Measurements from ENCODE around the gene EDDM3A. TPM values are rescaled to one million over a fixed set of nuclear protein-coding genes. Genes with fewer than 3 reads are reported as not detected.

EDDM3A gene
- polyA plus RNA-seq, 1 donor from 2014 or later: not detected

DNA sequence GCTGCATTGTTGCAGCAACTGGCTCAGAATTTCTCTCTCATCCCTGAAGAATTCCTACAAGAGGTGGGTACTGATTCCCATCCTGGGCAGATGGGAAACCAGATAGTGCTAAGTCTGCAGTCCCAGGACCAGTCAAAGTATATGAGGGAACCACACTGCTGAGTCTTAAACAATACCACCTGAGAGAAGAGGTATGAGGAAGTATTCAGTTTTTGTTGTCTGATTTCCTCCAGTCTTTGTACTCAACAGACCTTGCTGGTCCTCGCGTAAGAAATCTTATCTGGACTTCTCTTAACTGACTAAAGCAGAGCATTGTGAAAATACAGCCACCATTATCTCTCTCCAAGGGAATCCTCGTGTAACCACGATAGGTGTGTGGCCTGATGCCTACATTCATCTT is 3.6 kb upstream of the EDDM3A start:
- H2AFZ ChIP-seq (ENCODE audit: low read depth, low read length): no peak overlapping the region
- H3K9ac ChIP-seq (ENCODE audit: low read length): no peak overlapping the region
- no peaks in the 10 kb centered on the region for H3K36me3 ChIP-seq (ENCODE audit: insufficient read depth, low read length)
- TF ChIP-seq SMC3 (conservative IDR thresholded peaks at IDR 0.05; ENCODE audit: poor library complexity) (no peak), MXI1 (conservative IDR thresholded peaks at IDR 0.05; ENCODE audit: poor library complexity, severe bottlenecking) (no peak), EZH2 (IDR thresholded peaks at IDR 0.05; ENCODE audit: borderline replicate concordance, insufficient read depth, low read length, poor library complexity, severe bottlenecking) (no peak), POLR2AphosphoS5 (IDR thresholded peaks at IDR 0.05) (no peak), EP300 (conservative IDR thresholded peaks at IDR 0.05; ENCODE audit: poor library complexity, severe bottlenecking) (no peak), TAF1 (IDR thresholded peaks at IDR 0.05; ENCODE audit: low read depth) (no peak), RAD21 (conservative IDR thresholded peaks at IDR 0.05) (no peak)
- TF ChIP-seq, protein P1, sequence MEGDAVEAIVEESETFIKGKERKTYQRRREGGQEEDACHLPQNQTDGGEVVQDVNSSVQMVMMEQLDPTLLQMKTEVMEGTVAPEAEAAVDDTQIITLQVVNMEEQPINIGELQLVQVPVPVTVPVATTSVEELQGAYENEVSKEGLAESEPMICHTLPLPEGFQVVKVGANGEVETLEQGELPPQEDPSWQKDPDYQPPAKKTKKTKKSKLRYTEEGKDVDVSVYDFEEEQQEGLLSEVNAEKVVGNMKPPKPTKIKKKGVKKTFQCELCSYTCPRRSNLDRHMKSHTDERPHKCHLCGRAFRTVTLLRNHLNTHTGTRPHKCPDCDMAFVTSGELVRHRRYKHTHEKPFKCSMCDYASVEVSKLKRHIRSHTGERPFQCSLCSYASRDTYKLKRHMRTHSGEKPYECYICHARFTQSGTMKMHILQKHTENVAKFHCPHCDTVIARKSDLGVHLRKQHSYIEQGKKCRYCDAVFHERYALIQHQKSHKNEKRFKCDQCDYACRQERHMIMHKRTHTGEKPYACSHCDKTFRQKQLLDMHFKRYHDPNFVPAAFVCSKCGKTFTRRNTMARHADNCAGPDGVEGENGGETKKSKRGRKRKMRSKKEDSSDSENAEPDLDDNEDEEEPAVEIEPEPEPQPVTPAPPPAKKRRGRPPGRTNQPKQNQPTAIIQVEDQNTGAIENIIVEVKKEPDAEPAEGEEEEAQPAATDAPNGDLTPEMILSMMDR (IDR thresholded peaks at IDR 0.05; ENCODE audit: poor library complexity, severe bottlenecking): no peak
- TF ChIP-seq, protein P2, sequence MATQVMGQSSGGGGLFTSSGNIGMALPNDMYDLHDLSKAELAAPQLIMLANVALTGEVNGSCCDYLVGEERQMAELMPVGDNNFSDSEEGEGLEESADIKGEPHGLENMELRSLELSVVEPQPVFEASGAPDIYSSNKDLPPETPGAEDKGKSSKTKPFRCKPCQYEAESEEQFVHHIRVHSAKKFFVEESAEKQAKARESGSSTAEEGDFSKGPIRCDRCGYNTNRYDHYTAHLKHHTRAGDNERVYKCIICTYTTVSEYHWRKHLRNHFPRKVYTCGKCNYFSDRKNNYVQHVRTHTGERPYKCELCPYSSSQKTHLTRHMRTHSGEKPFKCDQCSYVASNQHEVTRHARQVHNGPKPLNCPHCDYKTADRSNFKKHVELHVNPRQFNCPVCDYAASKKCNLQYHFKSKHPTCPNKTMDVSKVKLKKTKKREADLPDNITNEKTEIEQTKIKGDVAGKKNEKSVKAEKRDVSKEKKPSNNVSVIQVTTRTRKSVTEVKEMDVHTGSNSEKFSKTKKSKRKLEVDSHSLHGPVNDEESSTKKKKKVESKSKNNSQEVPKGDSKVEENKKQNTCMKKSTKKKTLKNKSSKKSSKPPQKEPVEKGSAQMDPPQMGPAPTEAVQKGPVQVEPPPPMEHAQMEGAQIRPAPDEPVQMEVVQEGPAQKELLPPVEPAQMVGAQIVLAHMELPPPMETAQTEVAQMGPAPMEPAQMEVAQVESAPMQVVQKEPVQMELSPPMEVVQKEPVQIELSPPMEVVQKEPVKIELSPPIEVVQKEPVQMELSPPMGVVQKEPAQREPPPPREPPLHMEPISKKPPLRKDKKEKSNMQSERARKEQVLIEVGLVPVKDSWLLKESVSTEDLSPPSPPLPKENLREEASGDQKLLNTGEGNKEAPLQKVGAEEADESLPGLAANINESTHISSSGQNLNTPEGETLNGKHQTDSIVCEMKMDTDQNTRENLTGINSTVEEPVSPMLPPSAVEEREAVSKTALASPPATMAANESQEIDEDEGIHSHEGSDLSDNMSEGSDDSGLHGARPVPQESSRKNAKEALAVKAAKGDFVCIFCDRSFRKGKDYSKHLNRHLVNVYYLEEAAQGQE (IDR thresholded peaks at IDR 0.05; ENCODE audit: borderline replicate concordance): no peak
- no peaks in the 10 kb centered on the region for H3K79me2 ChIP-seq (replicated peaks; ENCODE audit: insufficient read depth, low read length)
- H3K9me3 ChIP-seq (ENCODE audit: low read length): no peaks in the 10 kb centered on the region
- no peak overlapping the region for H3K4me2 ChIP-seq (ENCODE audit: low read length)
- no peaks in the 10 kb centered on the region for H4K20me1 ChIP-seq (ENCODE audit: insufficient read depth)
- no peak overlapping the region for H3K27ac ChIP-seq (ENCODE audit: low read length)
- H3K4me3 ChIP-seq (ENCODE audit: low read length): no peak overlapping the region
- no peaks in the 10 kb centered on the region for H3F3A ChIP-seq (ENCODE audit: insufficient read depth, low read length, poor library complexity, severe bottlenecking)
- H3K9me2 ChIP-seq (ENCODE audit: insufficient read depth, low read length): no peaks in the 10 kb centered on the region
- no peaks in the 10 kb centered on the region for H3K27me3 ChIP-seq (ENCODE audit: insufficient read depth, low read depth, low read length)

DNA sequence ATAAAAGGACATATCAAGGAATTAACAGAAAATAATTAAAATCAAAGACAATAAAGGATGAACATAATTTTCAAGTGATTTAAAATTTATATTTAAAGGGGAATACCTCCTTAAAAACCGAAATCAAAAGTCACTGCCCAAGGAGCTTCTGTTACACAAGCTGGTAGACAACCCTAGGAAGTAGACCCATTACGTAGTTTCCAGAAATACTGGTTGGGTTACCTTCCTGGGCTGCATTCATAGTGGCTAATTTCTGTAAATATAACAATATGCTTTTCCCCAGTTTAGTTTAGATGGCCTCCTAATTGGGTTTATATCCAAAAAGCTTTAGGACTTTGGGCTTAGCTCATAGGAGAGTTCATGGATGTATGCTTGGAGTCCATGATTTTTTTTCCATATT is 2.1 kb upstream of the EDDM3A start:
- Histone ChIP-seq H3K27ac (ENCODE audit: low read length) (no peak overlapping the region), H3K79me2 (replicated peaks; ENCODE audit: insufficient read depth, low read length) (no peaks in the 10 kb centered on the region), H3K4me2 (ENCODE audit: low read length) (no peak overlapping the region), H2AFZ (ENCODE audit: low read depth, low read length) (no peak overlapping the region), H3K4me3 (ENCODE audit: low read length) (no peak overlapping the region), H4K20me1 (ENCODE audit: insufficient read depth) (no peaks in the 10 kb centered on the region), H3K9me2 (ENCODE audit: insufficient read depth, low read length) (no peaks in the 10 kb centered on the region), H3F3A (ENCODE audit: insufficient read depth, low read length, poor library complexity, severe bottlenecking) (no peaks in the 10 kb centered on the region), H3K9ac (ENCODE audit: low read length) (no peak overlapping the region), H3K9me3 (ENCODE audit: low read length) (no peaks in the 10 kb centered on the region), H3K27me3 (ENCODE audit: insufficient read depth, low read depth, low read length) (no peaks in the 10 kb centered on the region), H3K36me3 (ENCODE audit: insufficient read depth, low read length) (no peaks in the 10 kb centered on the region)
- TF ChIP-seq EZH2 (IDR thresholded peaks at IDR 0.05; ENCODE audit: borderline replicate concordance, insufficient read depth, low read length, poor library complexity, severe bottlenecking): no peak
- TF ChIP-seq EP300 (conservative IDR thresholded peaks at IDR 0.05; ENCODE audit: poor library complexity, severe bottlenecking): no peak
- no peak for TF ChIP-seq SMC3 (conservative IDR thresholded peaks at IDR 0.05; ENCODE audit: poor library complexity)
- TF ChIP-seq TAF1 (IDR thresholded peaks at IDR 0.05; ENCODE audit: low read depth): no peak
- TF ChIP-seq, protein P1 (IDR thresholded peaks at IDR 0.05; ENCODE audit: poor library complexity, severe bottlenecking): no peak
- TF ChIP-seq, protein P2 (IDR thresholded peaks at IDR 0.05; ENCODE audit: borderline replicate concordance): no peak
- no peak for TF ChIP-seq POLR2AphosphoS5 (IDR thresholded peaks at IDR 0.05)
- no peak for TF ChIP-seq RAD21 (conservative IDR thresholded peaks at IDR 0.05)
- no peak for TF ChIP-seq MXI1 (conservative IDR thresholded peaks at IDR 0.05; ENCODE audit: poor library complexity, severe bottlenecking)
